Measurements from ENCODE around the gene ANKRD11.
"Not testable (repeated sequence)": the region's sequence is repeated elsewhere in the genome, so short reads cannot be mapped to it uniquely, and the experiment has no call there.

Gene ANKRD11

DNA sequence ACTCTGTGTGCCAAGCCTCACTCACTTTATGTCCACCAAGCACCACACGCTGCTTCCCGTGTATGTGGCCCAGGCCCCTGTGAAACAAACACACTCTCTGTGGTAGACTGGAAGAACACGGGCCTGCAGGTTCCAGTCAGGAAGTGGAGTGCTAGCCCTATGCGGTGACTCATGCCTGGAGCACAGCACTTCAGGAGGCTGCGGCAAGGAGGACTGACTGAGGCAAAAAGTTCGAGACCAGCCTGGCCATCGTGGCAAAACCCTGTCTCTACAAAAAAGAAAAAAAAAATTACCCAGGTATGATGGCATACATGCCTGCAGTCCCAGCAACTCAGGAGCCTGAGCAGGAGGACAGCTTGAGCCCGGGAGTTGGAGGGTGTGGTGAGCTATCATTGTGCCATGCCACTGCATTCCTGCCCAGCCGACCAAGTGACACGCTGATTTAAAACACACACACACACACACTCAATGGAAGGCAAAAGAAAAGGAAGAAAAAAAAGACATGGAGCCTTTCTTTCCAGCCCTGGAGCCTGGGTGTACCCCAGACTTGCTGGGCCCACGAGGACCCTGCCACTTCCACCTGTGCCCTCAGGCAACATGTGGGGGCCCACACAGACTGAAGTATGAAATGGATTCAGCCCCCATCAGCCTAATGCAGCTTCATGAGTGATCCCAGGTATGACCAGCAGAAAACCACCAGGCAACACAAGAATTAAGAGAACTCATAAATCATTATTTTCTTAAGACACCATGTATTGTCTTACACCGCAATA is 126.6 kb downstream of the ANKRD11 start:
- TF ChIP-seq CTCF (IDR thresholded peaks at IDR 0.05; ENCODE audit: control insufficient read depth, insufficient read depth, low read depth, low read length, missing control alignments) = no peak
- H3K4me3 ChIP-seq (ENCODE audit: control insufficient read depth, low read depth, low read length) = no peak overlapping the region
- no peak for DNase-seq (ENCODE audit: low read depth)

DNA sequence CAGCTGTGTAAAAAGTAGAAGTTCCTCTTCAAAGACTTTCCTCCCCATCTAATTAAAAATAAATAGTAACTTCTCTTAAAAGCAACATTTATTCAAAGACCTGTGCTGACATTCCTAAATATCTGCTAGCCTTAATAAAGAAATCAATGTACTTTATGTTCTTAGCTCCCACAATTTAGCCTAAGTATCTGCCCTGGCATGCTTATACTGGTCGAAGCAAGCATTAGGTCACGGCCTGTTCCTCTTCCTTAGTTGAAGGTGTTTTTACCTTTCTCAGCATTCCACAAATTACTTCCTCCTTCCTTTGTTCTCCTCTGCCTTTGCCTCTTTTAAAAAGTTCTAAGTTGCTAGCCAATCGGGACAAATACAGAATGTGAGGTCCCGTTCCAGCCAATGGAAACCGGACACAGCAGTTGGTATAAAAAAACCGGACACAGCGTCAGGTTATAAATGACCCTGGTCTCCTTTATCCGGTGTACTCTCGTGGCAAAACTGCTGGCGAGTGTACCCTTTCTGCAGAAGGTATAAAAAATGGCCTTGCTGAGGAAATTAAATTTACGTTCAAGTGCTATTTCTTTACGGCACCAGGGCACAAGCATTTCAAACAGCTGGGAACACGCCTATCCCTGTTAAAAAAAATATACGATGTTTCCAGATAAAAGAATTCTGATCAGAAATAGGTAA is 127.7 kb downstream of the ANKRD11 start:
- not testable (repeated sequence) for H3K4me3 ChIP-seq (ENCODE audit: control insufficient read depth, low read depth, low read length); DNase-seq (ENCODE audit: low read depth)

DNA sequence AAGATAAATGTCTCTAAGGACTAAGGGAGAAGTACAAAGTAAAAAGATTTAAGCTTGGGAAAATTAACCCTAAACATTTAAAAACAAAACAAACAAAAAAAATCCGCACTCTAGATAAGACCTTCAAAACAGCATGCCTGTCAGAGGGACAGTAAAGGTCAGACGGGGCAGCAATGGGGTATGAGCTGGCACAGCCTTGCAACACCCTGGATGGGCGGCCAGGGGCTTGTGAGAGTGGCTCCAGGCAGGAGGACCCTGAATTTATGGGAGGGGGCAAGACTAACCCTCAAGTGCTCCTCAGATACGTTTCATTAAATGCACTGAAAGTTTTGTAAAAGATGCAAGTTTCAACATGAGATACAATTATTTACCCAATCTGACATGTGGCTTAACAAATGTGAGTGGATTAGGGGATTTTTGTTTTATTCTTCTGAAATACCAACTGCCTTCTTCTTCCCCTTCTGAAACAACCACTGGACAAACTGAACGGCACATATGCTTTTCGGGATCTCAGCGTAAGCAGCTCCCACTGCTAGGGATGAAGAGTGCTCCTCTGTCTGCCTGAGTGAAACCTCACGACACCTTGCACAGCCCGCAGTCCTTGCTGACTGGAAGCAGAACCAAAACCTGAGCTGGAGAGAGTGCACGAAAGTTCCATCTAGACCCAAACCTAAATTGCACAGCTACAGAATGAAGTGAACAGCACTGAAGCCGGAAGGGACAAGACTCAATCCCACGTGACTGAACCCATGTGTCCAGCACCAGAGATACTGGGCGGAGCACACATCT is 128.4 kb downstream of the ANKRD11 start:
- no peak for TF ChIP-seq CTCF (IDR thresholded peaks at IDR 0.05; ENCODE audit: control insufficient read depth, insufficient read depth, low read depth, low read length, missing control alignments)
- H3K4me3 ChIP-seq (ENCODE audit: control insufficient read depth, low read depth, low read length) = no peak overlapping the region
- DNase-seq (ENCODE audit: low read depth) = no peak

DNA sequence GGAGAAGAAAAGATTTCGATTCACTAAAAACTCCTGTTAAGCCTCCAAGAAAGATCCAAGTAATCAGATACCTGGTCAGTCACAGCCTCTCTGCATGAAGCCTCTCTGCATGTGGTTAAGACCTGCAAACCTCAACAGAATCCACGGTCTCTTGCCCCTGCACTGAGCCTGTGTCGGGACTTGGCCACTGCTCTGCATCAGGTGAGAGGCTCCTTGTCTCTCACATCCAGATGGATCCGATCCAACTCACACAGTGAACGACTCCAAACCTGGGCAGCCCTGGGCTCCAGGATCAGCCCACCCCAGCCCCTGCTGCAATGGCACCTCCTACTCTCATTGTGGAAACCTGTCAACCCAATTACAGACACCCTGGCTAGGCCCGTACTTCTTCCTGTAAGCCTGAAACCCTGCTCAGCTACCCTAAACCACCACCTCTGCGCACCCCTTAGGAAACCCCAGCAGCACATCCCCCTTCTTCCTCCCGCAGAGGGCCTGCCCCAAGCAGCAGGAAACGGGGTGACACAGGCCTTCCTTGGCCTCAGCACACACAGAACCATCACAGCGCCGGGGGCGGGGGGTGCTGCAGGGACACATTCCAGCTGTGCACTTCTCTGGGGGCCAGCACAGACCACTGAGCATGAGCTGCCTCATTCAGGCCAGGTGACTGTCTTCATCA is 129.5 kb downstream of the ANKRD11 start:
- no peak overlapping the region for H3K4me3 ChIP-seq (ENCODE audit: control insufficient read depth, low read depth, low read length)
- no peak for TF ChIP-seq CTCF (IDR thresholded peaks at IDR 0.05; ENCODE audit: control insufficient read depth, insufficient read depth, low read depth, low read length, missing control alignments)
- DNase-seq (ENCODE audit: low read depth) = no peak

GRCh38 chr16:89359264-89360147 is 130.9 kb downstream of the ANKRD11 start:
- no peak for DNase-seq (ENCODE audit: low read depth)
- no peak for TF ChIP-seq CTCF (IDR thresholded peaks at IDR 0.05; ENCODE audit: control insufficient read depth, insufficient read depth, low read depth, low read length, missing control alignments)
- no peak overlapping the region for H3K4me3 ChIP-seq (ENCODE audit: control insufficient read depth, low read depth, low read length)

- no peak for DNase-seq (ENCODE audit: low read depth)
- H3K4me3 ChIP-seq (ENCODE audit: control insufficient read depth, low read depth, low read length) = no peak overlapping the region
- TF ChIP-seq CTCF (IDR thresholded peaks at IDR 0.05; ENCODE audit: control insufficient read depth, insufficient read depth, low read depth, low read length, missing control alignments) = no peak
Measured at GRCh38 chr16:89358030-89359005, 132.0 kb downstream of the ANKRD11 start.

Measured in AG09309 (cell line).